H1 (cell line): ENCODE data around the gene RNF123. TPM values are rescaled to one million over a fixed set of nuclear protein-coding genes. Genes with fewer than 3 reads are reported as not detected.

Experiments used
- CTCF ChIA-PET: fragments of 300-600 bp; sonication (Branson Sonifier 250); formaldehyde crosslinking; loops from one replicate; lab custom pipeline; 2021; ENCODE audit not compliant: partially characterized antibody; lab: Charles Lee
- POLR2A ChIA-PET: fragments of 300-600 bp; sonication (Branson Sonifier 250); formaldehyde crosslinking; loops from one replicate; lab custom pipeline; 2021; ENCODE audit warnings: inconsistent platforms; ENCODE audit not compliant: partially characterized antibody; lab: Charles Lee
- DNase-seq, 2 experiments: peaks; one replicate each; pipeline versions ENCODE4 v3.0.0 to v3.0.0-alpha.2; 2010 to 2022; ENCODE audit warnings: low spot score in 2 of 2, low read depth in 1 of 2, mixed read lengths in 1 of 2
- FAIRE-seq: peaks from 2 replicates; lab custom pipeline; 2011; peaks lifted over from hg19 to GRCh38; lab: Jason Lieb, UNC
- H2AFZ ChIP-seq: 2 replicates; pipeline ENCODE4 v1.8.1; 2012; ENCODE audit warnings: low read length, inconsistent platforms
- H2AK5ac ChIP-seq: 2 replicates; pipeline ENCODE4 v1.6.1; 2013; ENCODE audit warnings: low read depth, low read length
- H2BK120ac ChIP-seq: replicated peaks from 2 replicates; pipeline ENCODE3; 2013; ENCODE audit warnings: low read depth, low read length, inconsistent platforms
- H2BK12ac ChIP-seq: 2 replicates; pipeline ENCODE4 v1.6.1; 2013; ENCODE audit warnings: low read depth, low read length
- H2BK15ac ChIP-seq: 2 replicates; pipeline ENCODE4 v1.6.1; 2013; ENCODE audit warnings: low read length
- H2BK20ac ChIP-seq: 2 replicates; pipeline ENCODE4 v1.6.1; 2013; ENCODE audit warnings: low read length
- H2BK5ac ChIP-seq: 2 replicates; pipeline ENCODE4 v1.6.1; 2013; ENCODE audit warnings: low read depth, low read length
- H3K14ac ChIP-seq: 2 replicates; pipeline ENCODE4 v1.6.1; 2013; ENCODE audit warnings: inconsistent platforms; ENCODE audit not compliant: insufficient read length
- H3K18ac ChIP-seq: 2 replicates; pipeline ENCODE4 v1.6.1; 2013; ENCODE audit warnings: low read length; ENCODE audit errors: extremely low read depth
- H3K23ac ChIP-seq: 2 replicates; pipeline ENCODE4 v1.6.1; 2013; ENCODE audit warnings: inconsistent platforms; ENCODE audit not compliant: insufficient read length
- H3K23me2 ChIP-seq: 2 replicates; pipeline ENCODE4 v1.6.1; 2013; ENCODE audit warnings: low read depth, low read length
- H3K27ac ChIP-seq: 2 replicates; pipeline ENCODE4 v1.6.1; 2011; ENCODE audit warnings: low read depth, low read length, inconsistent platforms
- H3K27me3 ChIP-seq, 4 experiments: replicated peaks in 1 of 4; 1 replicate in 1 of 4; 2 replicates in 3 of 4; pipeline versions ENCODE4 v1.6.1 to v1.8.1; 2011 to 2013; ENCODE audit warnings: low read length in 3 of 4, mild to moderate bottlenecking in 3 of 4, inconsistent platforms in 2 of 4, mixed read lengths in 2 of 4, moderate library complexity in 1 of 4; ENCODE audit not compliant: control insufficient read depth in 3 of 4, insufficient read depth in 3 of 4; ENCODE audit errors: extremely low read depth in 1 of 4
- H3K36me3 ChIP-seq, 4 experiments: 2 replicates each; pipeline versions ENCODE4 v1.6.1 to v1.8.1; 2011 to 2013; ENCODE audit warnings: mild to moderate bottlenecking in 4 of 4, low read length in 3 of 4, moderate library complexity in 2 of 4, control low read depth in 1 of 4, inconsistent platforms in 1 of 4; ENCODE audit not compliant: insufficient read depth in 4 of 4, control insufficient read depth in 2 of 4
- H3K4ac ChIP-seq: replicated peaks from 2 replicates; pipeline ENCODE3; 2013; ENCODE audit warnings: low read length, low read depth, mixed read lengths, inconsistent platforms; ENCODE audit not compliant: insufficient read length
- H3K4me1 ChIP-seq, 4 experiments: replicated peaks in 1 of 4; 1 replicate in 1 of 4; 2 replicates in 3 of 4; pipeline versions ENCODE4 v1.6.1 to v1.8.1; 2011 to 2013; ENCODE audit warnings: low read length in 3 of 4, inconsistent platforms in 2 of 4, mixed read lengths in 1 of 4; ENCODE audit not compliant: insufficient read depth in 4 of 4, control insufficient read depth in 3 of 4
- H3K4me2 ChIP-seq, 2 experiments: 2 replicates each; pipeline versions ENCODE4 v1.6.1 to v1.8.1; 2011 to 2013; ENCODE audit warnings: low read depth in 2 of 2, low read length in 2 of 2, control low read depth in 1 of 2, inconsistent platforms in 1 of 2, mild to moderate bottlenecking in 1 of 2; ENCODE audit not compliant: insufficient read depth in 1 of 2
- H3K4me3 ChIP-seq, 4 experiments: fragments of 200-600, 300-600 bp in 1 of 4; sonication (generic), shearing (Covaris generic), sonication (Bioruptor Twin) in 1 of 4; 2 replicates each; pipeline versions ENCODE4 v1.5.1 to v1.8.1; 2011 to 2016; ENCODE audit warnings: low read length in 4 of 4, low read depth in 3 of 4, control low read depth in 2 of 4, inconsistent platforms in 2 of 4, mild to moderate bottlenecking in 2 of 4, mixed read lengths in 1 of 4, moderate library complexity in 1 of 4; ENCODE audit not compliant: insufficient read depth in 2 of 4; ENCODE audit errors: extremely low read depth in 1 of 4
- H3K56ac ChIP-seq: replicated peaks from 2 replicates; pipeline ENCODE3; 2013; ENCODE audit warnings: low read depth, mild to moderate bottlenecking, mixed read lengths, low read length, inconsistent platforms; ENCODE audit not compliant: insufficient read length
- H3K79me1 ChIP-seq: 2 replicates; pipeline ENCODE4 v1.6.1; 2013; ENCODE audit warnings: low read depth, low read length, control low read depth
- H3K79me2 ChIP-seq, 2 experiments: 2 replicates each; pipeline versions ENCODE4 v1.6.1 to v1.8.1; 2012 to 2013; ENCODE audit warnings: low read length in 2 of 2, mild to moderate bottlenecking in 2 of 2, inconsistent platforms in 1 of 2; ENCODE audit not compliant: insufficient read depth in 2 of 2, control insufficient read depth in 1 of 2
- H3K9ac ChIP-seq, 4 experiments: replicated peaks in 1 of 4; 1 replicate in 1 of 4; 2 replicates in 3 of 4; pipeline versions ENCODE4 v1.6.1 to v1.8.1; 2011 to 2013; ENCODE audit warnings: low read depth in 3 of 4, low read length in 3 of 4, control low read depth in 2 of 4, mild to moderate bottlenecking in 2 of 4, moderate library complexity in 2 of 4, inconsistent platforms in 1 of 4; ENCODE audit errors: extremely low read depth in 1 of 4
- H3K9me3 ChIP-seq, 2 experiments: 2 replicates each; pipeline versions ENCODE4 v1.6.1 to v1.8.1; 2012 to 2013; ENCODE audit warnings: mild to moderate bottlenecking in 2 of 2, moderate library complexity in 2 of 2, control low read depth in 1 of 2, inconsistent platforms in 1 of 2, low read depth in 1 of 2, low read length in 1 of 2, mixed read lengths in 1 of 2; ENCODE audit not compliant: insufficient read depth in 2 of 2
- H4K20me1 ChIP-seq, 2 experiments: replicated peaks in 1 of 2; 2 replicates each; pipeline versions ENCODE3 to v1.8.1; 2011 to 2013; ENCODE audit warnings: inconsistent platforms in 2 of 2, low read length in 2 of 2, mild to moderate bottlenecking in 1 of 2; ENCODE audit not compliant: insufficient read depth in 2 of 2, control insufficient read depth in 1 of 2
- H4K5ac ChIP-seq: 2 replicates; pipeline ENCODE4 v1.6.1; 2013; ENCODE audit warnings: low read length, low read depth, mixed read lengths, inconsistent platforms; ENCODE audit not compliant: insufficient read length
- H4K8ac ChIP-seq: 2 replicates; pipeline ENCODE4 v1.8.0; 2013; ENCODE audit warnings: mild to moderate bottlenecking, moderate library complexity, low read length, inconsistent platforms; ENCODE audit not compliant: insufficient read depth; ENCODE audit errors: extremely low read depth
- H4K91ac ChIP-seq: replicated peaks from 2 replicates; pipeline ENCODE3; 2013; ENCODE audit warnings: low read length, mixed read lengths, inconsistent platforms; ENCODE audit not compliant: insufficient read length
- BCL11A ChIP-seq, 2 experiments: IDR thresholded peaks; one replicate each; pipeline ENCODE4 v1.6.1; 2011; ENCODE audit warnings: low read depth in 2 of 2, low read length in 2 of 2, mild to moderate bottlenecking in 2 of 2
- polyA plus RNA-seq, 7 experiments: library from polyadenylated mRNA; depleted of rRNA in 3 of 7; stranded (reverse) in 5 of 7; unstranded in 2 of 7; fragments of >200 nt in 5 of 7; fragments of 200-250 nt in 2 of 7; gene quantifications; 1 replicate in 5 of 7; 2 replicates in 1 of 7; 4 replicates in 1 of 7; pipeline versions ENCODE4 v1.2.1 to v1.2.3, GENCODE V29; 2011 to 2013; ENCODE audit warnings: missing spikeins in 2 of 7, mixed read lengths in 2 of 7
- small RNA-seq: library from polyadenylated mRNA; stranded (forward); fragments of <200 nt; extraction: miRNeasy Mini kit (QIAGEN cat#:217004); gene quantifications from one replicate; pipeline ENCODE3, GENCODE V24; 2013; ENCODE audit not compliant: insufficient read depth
- total RNA-seq: library from RNA; stranded (reverse); fragmentation: NEBNext Ultra II Directional; extraction: Animal tissue kit (Norgen Biotek cat#: 25700); gene quantifications from 2 replicates; pipeline ENCODE4 v1.2.1, GENCODE V29; 2021
- TF ChIP-seq, protein P1 (sequence below): IDR thresholded peaks from 2 replicates; pipeline ENCODE4 v1.6.1; 2012; ENCODE audit warnings: low read length, inconsistent platforms

The RNF123 gene
- total and polyA plus RNA-seq, 2 of the 8 experiments (the other 6 are each of a cell fraction or from before 2014, with no cell fraction given) = 30.5 to 57.7 TPM

DNA sequence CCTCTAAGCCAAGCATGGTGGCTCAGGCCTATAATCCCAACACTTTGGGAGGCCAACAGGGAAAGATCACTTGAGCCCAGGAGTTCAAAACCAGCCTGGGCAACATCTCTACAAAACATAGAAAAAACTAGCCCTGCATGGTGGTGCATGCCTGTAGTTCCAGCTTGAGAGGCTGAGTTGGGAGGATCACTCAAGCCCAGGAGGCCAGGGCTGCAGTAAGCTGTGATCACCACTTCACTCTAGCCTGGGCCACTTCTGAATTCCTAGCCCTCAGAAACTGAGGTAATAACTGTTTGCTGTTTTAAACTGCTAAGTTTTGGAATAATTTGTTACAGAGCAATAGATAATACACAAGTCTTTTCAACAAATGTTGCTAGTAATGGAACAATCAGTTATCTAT lies 80.6 kb downstream of the RNF123 start:
- TF ChIP-seq, protein P1, sequence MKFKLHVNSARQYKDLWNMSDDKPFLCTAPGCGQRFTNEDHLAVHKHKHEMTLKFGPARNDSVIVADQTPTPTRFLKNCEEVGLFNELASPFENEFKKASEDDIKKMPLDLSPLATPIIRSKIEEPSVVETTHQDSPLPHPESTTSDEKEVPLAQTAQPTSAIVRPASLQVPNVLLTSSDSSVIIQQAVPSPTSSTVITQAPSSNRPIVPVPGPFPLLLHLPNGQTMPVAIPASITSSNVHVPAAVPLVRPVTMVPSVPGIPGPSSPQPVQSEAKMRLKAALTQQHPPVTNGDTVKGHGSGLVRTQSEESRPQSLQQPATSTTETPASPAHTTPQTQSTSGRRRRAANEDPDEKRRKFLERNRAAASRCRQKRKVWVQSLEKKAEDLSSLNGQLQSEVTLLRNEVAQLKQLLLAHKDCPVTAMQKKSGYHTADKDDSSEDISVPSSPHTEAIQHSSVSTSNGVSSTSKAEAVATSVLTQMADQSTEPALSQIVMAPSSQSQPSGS = no peak
- TF ChIP-seq BCL11A (IDR thresholded peaks at IDR 0.05; ENCODE audit: low read depth in 2 of 2, low read length in 2 of 2) = no peak
- H3K9ac ChIP-seq = no peak overlapping the region
- no peaks in the 10 kb centered on the region for H4K20me1 ChIP-seq
- ChIA-PET CTCF (interaction anchor here (0.6 to 2.2 kb wide), 3 partner anchors 19 to 130 kb away, joined by 3 to 7 read pairs (median 3); no protein-coding TSS in a partner anchor), POLR2A (interaction anchor here (1.7 to 2.0 kb wide), 2 partner anchors 9 to 51 kb away, joined by 6 to 8 read pairs; partner anchors contain the start of gene AMIGO3)
- no peak overlapping the region for H2BK12ac ChIP-seq
- H4K91ac ChIP-seq = no peak overlapping the region
- H4K8ac ChIP-seq = no peak overlapping the region
- peaks cover 5% of the 10 kb centered on the region for H3K79me1 ChIP-seq
- H2AFZ ChIP-seq = no peak overlapping the region
- peaks cover 0 to 3% (median 0%) of the 10 kb centered on the region in 4 experiments; a peak in 1 of 8 replicates for H3K36me3 ChIP-seq
- H3K79me2 ChIP-seq = peaks cover 6 to 77% of the 10 kb centered on the region in 2 experiments; a peak in 2 of 4 replicates
- H3K18ac ChIP-seq = no peak overlapping the region
- H3K56ac ChIP-seq = no peak overlapping the region
- H3K14ac ChIP-seq = no peak overlapping the region
- no peak overlapping the region for H2AK5ac ChIP-seq
- H3K23me2 ChIP-seq = no peaks in the 10 kb centered on the region; the same call in 1 of the 2 replicates
- no peak overlapping the region for H3K27ac ChIP-seq
- no peak overlapping the region for H3K4me3 ChIP-seq
- FAIRE-seq = no peak
- no peak overlapping the region for H2BK120ac ChIP-seq
- no peak overlapping the region for H3K4me2 ChIP-seq
- H2BK5ac ChIP-seq = no peak overlapping the region
- H3K23ac ChIP-seq = no peak overlapping the region
- DNase-seq = no peak
- H3K27me3 ChIP-seq = no peaks in the 10 kb centered on the region
- H2BK15ac ChIP-seq = no peak overlapping the region
- no peak overlapping the region for H3K4ac ChIP-seq
- H2BK20ac ChIP-seq = no peak overlapping the region
- no peaks in the 10 kb centered on the region for H3K9me3 ChIP-seq
- no peaks in the 10 kb centered on the region for H3K4me1 ChIP-seq
- H4K5ac ChIP-seq = no peak overlapping the region

Small RNAs within 50 kb of the gene (small RNA-seq; reads per million reads assigned to genes)
- gene AMIGO3 = not detected
- not detected for gene COX6CP14

Other genes starting within 250 kb of the RNF123 start
- gene DAG1, start 219.3 kb upstream of the RNF123 start, total RNA-seq = 137 and 138 TPM in 2 replicates
- gene DAG1, start 219.3 kb upstream of the RNF123 start, polyA plus RNA-seq (2011; rRNA removed) = 97.5 and 125 TPM in 2 replicates
- 2.9 and 3.0 TPM in 2 replicates for gene BSN, start 135.1 kb upstream of the RNF123 start, total RNA-seq
- 0.60 and 0.83 TPM in 2 replicates for gene BSN, start 135.1 kb upstream of the RNF123 start, polyA plus RNA-seq (2011; rRNA removed)
- 222 and 236 TPM in 2 replicates for gene APEH, start 15.2 kb upstream of the RNF123 start, total RNA-seq
- gene APEH, start 15.2 kb upstream of the RNF123 start, polyA plus RNA-seq (2011; rRNA removed) = 260 and 275 TPM in 2 replicates
- gene MST1, start 83 bp upstream of the RNF123 start, total RNA-seq = 6.2 and 8.5 TPM in 2 replicates
- gene MST1, start 83 bp upstream of the RNF123 start, polyA plus RNA-seq (2011; rRNA removed) = 9.5 and 14.2 TPM in 2 replicates
- gene AMIGO3, start 30.1 kb downstream of the RNF123 start, total RNA-seq = 1.6 and 2.9 TPM in 2 replicates
- 8.8 and 13.1 TPM in 2 replicates for gene AMIGO3, start 30.1 kb downstream of the RNF123 start, polyA plus RNA-seq (2011; rRNA removed)
- gene GMPPB, start 34.4 kb downstream of the RNF123 start, total RNA-seq = 23.9 and 24.0 TPM in 2 replicates
- 20.9 and 26.6 TPM in 2 replicates for gene GMPPB, start 34.4 kb downstream of the RNF123 start, polyA plus RNA-seq (2011; rRNA removed)
- 35.2 and 36.3 TPM in 2 replicates for gene IP6K1, start 97.0 kb downstream of the RNF123 start, total RNA-seq
- 31.5 and 43.9 TPM in 2 replicates for gene IP6K1, start 97.0 kb downstream of the RNF123 start, polyA plus RNA-seq (2011; rRNA removed)
- gene CDHR4, start 110.3 kb downstream of the RNF123 start, total RNA-seq = 0.50 and 0.54 TPM in 2 replicates
- gene CDHR4, start 110.3 kb downstream of the RNF123 start, polyA plus RNA-seq (2011; rRNA removed) = 0.60 and 0.96 TPM in 2 replicates
- 1.3 and 1.8 TPM in 2 replicates for gene INKA1, start 113.7 kb downstream of the RNF123 start, total RNA-seq
- 4.7 and 4.8 TPM in 2 replicates for gene INKA1, start 113.7 kb downstream of the RNF123 start, polyA plus RNA-seq (2011; rRNA removed)
- gene UBA7, start 124.4 kb downstream of the RNF123 start, total RNA-seq = 0.34 and 1.9 TPM in 2 replicates
- gene UBA7, start 124.4 kb downstream of the RNF123 start, polyA plus RNA-seq (2011; rRNA removed) = 0.65 and 1.8 TPM in 2 replicates
- 25.4 and 28.1 TPM in 2 replicates for gene TRAIP, start 167.0 kb downstream of the RNF123 start, total RNA-seq
- 27.7 and 29.5 TPM in 2 replicates for gene TRAIP, start 167.0 kb downstream of the RNF123 start, polyA plus RNA-seq (2011; rRNA removed)
- gene CAMKV, start 180.3 kb downstream of the RNF123 start, total RNA-seq = 66.4 and 67.9 TPM in 2 replicates
- 56.3 and 74.5 TPM in 2 replicates for gene CAMKV, start 180.3 kb downstream of the RNF123 start, polyA plus RNA-seq (2011; rRNA removed)
- 4.8 and 7.6 TPM in 2 replicates for gene MST1R, start 214.3 kb downstream of the RNF123 start, total RNA-seq
- gene MST1R, start 214.3 kb downstream of the RNF123 start, polyA plus RNA-seq (2011; rRNA removed) = 7.6 and 9.4 TPM in 2 replicates
- 9.8 and 10.3 TPM in 2 replicates for gene MON1A, start 240.3 kb downstream of the RNF123 start, total RNA-seq
- gene MON1A, start 240.3 kb downstream of the RNF123 start, polyA plus RNA-seq (2011; rRNA removed) = 14.1 and 20.4 TPM in 2 replicates